K562 (cell line): Measurements from ENCODE around the gene RASSF3. TPM values are rescaled to one million over a fixed set of nuclear protein-coding genes. Genes with fewer than 3 reads are reported as not detected.
A peak's percentile ranks its signal among the peaks of the same experiment; 100 is the strongest.

Source experiments
- ARID2 ChIP-seq: fragments of 450-650 bp; IDR thresholded peaks from 2 replicates; pipeline ENCODE4 v1.6.1; 2017; ENCODE audit warnings: antibody characterized with exemption, mild to moderate bottlenecking
- ATF7 ChIP-seq: fragments of 450-650 bp; IDR thresholded peaks from 2 replicates; pipeline ENCODE4 v1.7.1; 2014; ENCODE audit warnings: mild to moderate bottlenecking, moderate library complexity
- GATAD2A ChIP-seq: fragments of 450-650 bp; IDR thresholded peaks from 2 replicates; pipeline ENCODE4 v1.6.1; 2017
- MEF2A ChIP-seq: IDR thresholded peaks from 2 replicates; pipeline ENCODE4 v1.6.1; 2011; ENCODE audit warnings: low read depth, mild to moderate bottlenecking, low read length, moderate library complexity; ENCODE audit not compliant: control insufficient read depth
- RAD21 ChIP-seq, 2 experiments: fragments of 250-450 bp in 1 of 2; fragments of 450-650 bp in 1 of 2; sonication (Bioruptor Pico) in 1 of 2; formaldehyde crosslinking in 1 of 2; IDR thresholded peaks in 1 of 2; conservative IDR thresholded peaks in 1 of 2; 2 replicates each; pipeline versions ENCODE4 v1.4.0 to v1.8.0; 2020 to 2022; ENCODE audit warnings: mild to moderate bottlenecking in 2 of 2, moderate library complexity in 1 of 2
- REST ChIP-seq, 2 experiments: fragments of 450-650 bp; formaldehyde crosslinking in 1 of 2; IDR thresholded peaks; 2 replicates each; pipeline versions ENCODE4 v1.4.0 to v1.6.1; 2014 to 2020; ENCODE audit warnings: mild to moderate bottlenecking in 2 of 2, borderline replicate concordance in 1 of 2, low read depth in 1 of 2
- SMC3 ChIP-seq: conservative IDR thresholded peaks from 2 replicates; pipeline ENCODE4 v1.6.1; 2011; ENCODE audit warnings: low read depth, low read length, improper control_type of control experiment; ENCODE audit not compliant: insufficient read depth
- TAF15 ChIP-seq: fragments of 200-400 bp; formaldehyde crosslinking; IDR thresholded peaks from 2 replicates; pipeline ENCODE4 v1.6.1; 2017; ENCODE audit warnings: mild to moderate bottlenecking, low read depth, low read length, moderate library complexity
- VEZF1 ChIP-seq: fragments of 200-800 bp; sonication (Bioruptor generic); IDR thresholded peaks from 2 replicates; pipeline ENCODE4 v1.6.1; 2017; ENCODE audit warnings: missing genetic modification characterization, missing compliant biosample characterization
- ZNF124 ChIP-seq: sonication (generic); formaldehyde crosslinking; IDR thresholded peaks from 2 replicates; pipeline ENCODE4 v1.8.1; 2022; ENCODE audit warnings: missing genetic modification reagents
- polyA plus RNA-seq, 8 experiments: library from polyadenylated mRNA; depleted of rRNA in 4 of 8; stranded (reverse) in 5 of 8; unstranded in 3 of 8; fragments of >200 nt; fragmentation: Nextera tagmentation in 2 of 8; fragmentation: Illumina TruSeq in 1 of 8; extraction: Ambion mirVana in 2 of 8; extraction: Trizol in 1 of 8; gene quantifications; 2 replicates each; pipeline versions ENCODE4 v1.2.1 to v1.2.3, GENCODE V29; 2011 to 2014; ENCODE audit warnings: inconsistent platforms in 1 of 8, missing spikeins in 1 of 8
- total RNA-seq, 7 experiments: library from RNA; depleted of rRNA in 6 of 7; stranded (reverse); fragments of >200 nt in 6 of 7; fragmentation: Illumina TruSeq in 2 of 7; extraction: Trizol in 2 of 7; gene quantifications; 2 replicates each; pipeline versions ENCODE4 v1.2.1 to v1.2.3, GENCODE V29; 2011 to 2021; ENCODE audit warnings: low replicate concordance in 1 of 7
- TF ChIP-seq, protein P1 (sequence below): fragments of 450-650 bp; IDR thresholded peaks from 2 replicates; pipeline ENCODE4 v1.6.1; 2017; ENCODE audit warnings: antibody characterized with exemption, mild to moderate bottlenecking

The RASSF3 gene
- total and polyA plus RNA-seq, 9 of the 15 experiments (the other 6 are each of a cell fraction or from before 2014, with no cell fraction given), result 3.7 to 39.2 (median 20.2) TPM

GRCh38 chr12:64696080-64696741, 85.9 kb downstream of the RASSF3 start (continued):
- peak; percentile 57; the same call in 1 of the 2 replicates for TF ChIP-seq REST (IDR thresholded peaks at IDR 0.05; ENCODE audit: borderline replicate concordance)
- TF ChIP-seq REST (CRISPR knock-in tag; IDR thresholded peaks at IDR 0.05; ENCODE audit: low read depth), result no peak
- TF ChIP-seq MEF2A, result peak; percentile 75
- no peak for TF ChIP-seq GATAD2A
- no peak for TF ChIP-seq VEZF1 (CRISPR knock-in tag)
- no peak for TF ChIP-seq ARID2
- TF ChIP-seq, protein P1, sequence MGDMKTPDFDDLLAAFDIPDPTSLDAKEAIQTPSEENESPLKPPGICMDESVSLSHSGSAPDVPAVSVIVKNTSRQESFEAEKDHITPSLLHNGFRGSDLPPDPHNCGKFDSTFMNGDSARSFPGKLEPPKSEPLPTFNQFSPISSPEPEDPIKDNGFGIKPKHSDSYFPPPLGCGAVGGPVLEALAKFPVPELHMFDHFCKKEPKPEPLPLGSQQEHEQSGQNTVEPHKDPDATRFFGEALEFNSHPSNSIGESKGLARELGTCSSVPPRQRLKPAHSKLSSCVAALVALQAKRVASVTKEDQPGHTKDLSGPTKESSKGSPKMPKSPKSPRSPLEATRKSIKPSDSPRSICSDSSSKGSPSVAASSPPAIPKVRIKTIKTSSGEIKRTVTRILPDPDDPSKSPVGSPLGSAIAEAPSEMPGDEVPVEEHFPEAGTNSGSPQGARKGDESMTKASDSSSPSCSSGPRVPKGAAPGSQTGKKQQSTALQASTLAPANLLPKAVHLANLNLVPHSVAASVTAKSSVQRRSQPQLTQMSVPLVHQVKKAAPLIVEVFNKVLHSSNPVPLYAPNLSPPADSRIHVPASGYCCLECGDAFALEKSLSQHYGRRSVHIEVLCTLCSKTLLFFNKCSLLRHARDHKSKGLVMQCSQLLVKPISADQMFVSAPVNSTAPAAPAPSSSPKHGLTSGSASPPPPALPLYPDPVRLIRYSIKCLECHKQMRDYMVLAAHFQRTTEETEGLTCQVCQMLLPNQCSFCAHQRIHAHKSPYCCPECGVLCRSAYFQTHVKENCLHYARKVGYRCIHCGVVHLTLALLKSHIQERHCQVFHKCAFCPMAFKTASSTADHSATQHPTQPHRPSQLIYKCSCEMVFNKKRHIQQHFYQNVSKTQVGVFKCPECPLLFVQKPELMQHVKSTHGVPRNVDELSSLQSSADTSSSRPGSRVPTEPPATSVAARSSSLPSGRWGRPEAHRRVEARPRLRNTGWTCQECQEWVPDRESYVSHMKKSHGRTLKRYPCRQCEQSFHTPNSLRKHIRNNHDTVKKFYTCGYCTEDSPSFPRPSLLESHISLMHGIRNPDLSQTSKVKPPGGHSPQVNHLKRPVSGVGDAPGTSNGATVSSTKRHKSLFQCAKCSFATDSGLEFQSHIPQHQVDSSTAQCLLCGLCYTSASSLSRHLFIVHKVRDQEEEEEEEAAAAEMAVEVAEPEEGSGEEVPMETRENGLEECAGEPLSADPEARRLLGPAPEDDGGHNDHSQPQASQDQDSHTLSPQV, result no peak
- peak; percentile 38; the same call in 1 of the 2 replicates for TF ChIP-seq SMC3
- no peak for TF ChIP-seq ZNF124
- no peak for TF ChIP-seq TAF15
- peak; percentile 73 to 82 for TF ChIP-seq RAD21 (CRISPR knock-in tag; conservative IDR thresholded peaks at IDR 0.05 in 1 of 2, IDR thresholded peaks at IDR 0.05 in 1 of 2)
- no peak for TF ChIP-seq ATF7
